Neutrophil (primary cell): ENCODE results near the gene ANKRD35.
"Not testable (repeated sequence)": the region's sequence is repeated elsewhere in the genome, so short reads cannot be mapped to it uniquely, and the experiment has no call there.

Experiments used
- H3K27ac ChIP-seq: fragments of 200-600 bp; sonication (generic); 2 replicates; pipeline ENCODE4 v1.5.1; 2016; ENCODE audit warnings: mild to moderate bottlenecking, moderate library complexity
- H3K27me3 ChIP-seq: fragments of 200-600 bp; sonication (generic); 2 replicates; pipeline ENCODE4 v1.6.0; 2016; ENCODE audit warnings: mild to moderate bottlenecking
- H3K36me3 ChIP-seq: fragments of 200-600 bp; sonication (generic); 2 replicates; pipeline ENCODE4 v1.5.1; 2017
- H3K4me1 ChIP-seq, 2 experiments: fragments of 200-600 bp in 1 of 2; sonication (generic) in 1 of 2; 1 replicate in 1 of 2; 2 replicates in 1 of 2; pipeline versions ENCODE4 v1.5.1 to v1.6.1; 2013 to 2016; ENCODE audit warnings: low read depth in 1 of 2, low read length in 1 of 2, mild to moderate bottlenecking in 1 of 2, moderate library complexity in 1 of 2; ENCODE audit not compliant: control insufficient read depth in 1 of 2, insufficient read depth in 1 of 2
- H3K4me3 ChIP-seq, 2 experiments: fragments of 200-600 bp in 1 of 2; sonication (generic) in 1 of 2; 1 replicate in 1 of 2; 2 replicates in 1 of 2; pipeline ENCODE4 v1.5.1; 2013 to 2016; ENCODE audit warnings: low read depth in 1 of 2, low read length in 1 of 2, mild to moderate bottlenecking in 1 of 2, moderate library complexity in 1 of 2
- H3K9me3 ChIP-seq: fragments of 200-600 bp; sonication (generic); 2 replicates; pipeline ENCODE4 v1.5.1; 2016
- TF ChIP-seq, protein P1 (sequence below): fragments of 200-600 bp; sonication (generic); IDR thresholded peaks from 2 replicates; pipeline ENCODE4 v1.5.1; 2016; ENCODE audit warnings: antibody characterized with exemption

ANKRD35 gene

DNA sequence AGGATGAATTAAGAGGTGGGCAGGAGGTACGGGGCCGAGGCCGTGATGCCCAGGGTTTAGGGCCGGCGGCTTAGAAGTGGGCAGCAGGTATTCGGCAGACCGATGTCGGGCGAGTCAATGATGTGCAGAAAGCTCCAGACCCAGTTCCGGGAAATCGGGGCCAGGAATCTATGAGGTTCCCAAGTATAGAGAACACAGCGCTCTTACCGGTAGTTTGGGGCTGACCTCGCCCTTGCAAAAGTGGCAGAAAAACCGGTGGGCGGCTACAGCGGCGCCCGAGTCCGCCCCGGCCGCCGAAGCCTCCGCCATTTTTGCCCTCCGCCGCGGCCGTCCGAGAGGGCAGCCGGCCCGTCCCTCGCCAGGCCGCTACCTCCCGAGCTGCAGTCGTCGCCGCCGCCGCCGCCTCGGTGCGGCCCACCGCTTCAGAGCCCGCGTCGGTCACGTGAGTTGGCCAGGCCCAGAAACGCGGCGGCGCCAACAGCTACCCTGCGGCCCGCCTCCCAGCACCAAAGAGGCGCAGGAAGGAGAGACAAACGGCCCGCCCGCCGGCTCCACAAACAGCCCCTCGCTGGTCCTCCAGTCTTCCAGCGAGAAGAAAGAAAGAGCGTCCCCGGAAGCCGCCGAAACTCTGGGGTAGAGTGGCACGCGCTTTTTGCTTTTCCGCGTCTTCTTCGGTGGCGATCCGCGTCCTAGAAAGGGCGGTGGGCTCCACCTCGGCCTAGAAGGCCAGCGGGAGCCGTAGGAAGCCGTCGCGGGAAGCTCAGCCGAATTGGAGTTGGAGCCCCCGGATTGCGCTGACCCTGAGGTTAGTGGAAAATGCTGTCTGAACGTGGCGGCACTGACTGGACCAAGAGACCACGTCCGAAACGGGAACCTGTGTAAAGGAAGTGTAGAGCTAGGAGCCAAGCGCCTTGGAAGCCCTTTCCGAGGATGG lies 61.8 kb downstream of the ANKRD35 start, which contains the start of the genes POLR3C and RNF115:
TSS of gene POLR3C (plus strand) at position 636 of the 934 bp plus-strand sequence. CDS start 1,577 bp downstream, outside the sequence.
TSS of gene RNF115 (minus strand) at position 531 of the 934 bp plus-strand sequence. CDS start at position 309, 222 bp downstream.
- H3K27me3 ChIP-seq = no peaks in the 10 kb centered on the region
- peak within 1 kb of the TSS; percentile 67 to 87 for H3K4me3 ChIP-seq
- peak within 1 kb of the TSS; percentile 86 for H3K27ac ChIP-seq
- H3K9me3 ChIP-seq = no peaks in the 10 kb centered on the region
- TF ChIP-seq, protein P1, sequence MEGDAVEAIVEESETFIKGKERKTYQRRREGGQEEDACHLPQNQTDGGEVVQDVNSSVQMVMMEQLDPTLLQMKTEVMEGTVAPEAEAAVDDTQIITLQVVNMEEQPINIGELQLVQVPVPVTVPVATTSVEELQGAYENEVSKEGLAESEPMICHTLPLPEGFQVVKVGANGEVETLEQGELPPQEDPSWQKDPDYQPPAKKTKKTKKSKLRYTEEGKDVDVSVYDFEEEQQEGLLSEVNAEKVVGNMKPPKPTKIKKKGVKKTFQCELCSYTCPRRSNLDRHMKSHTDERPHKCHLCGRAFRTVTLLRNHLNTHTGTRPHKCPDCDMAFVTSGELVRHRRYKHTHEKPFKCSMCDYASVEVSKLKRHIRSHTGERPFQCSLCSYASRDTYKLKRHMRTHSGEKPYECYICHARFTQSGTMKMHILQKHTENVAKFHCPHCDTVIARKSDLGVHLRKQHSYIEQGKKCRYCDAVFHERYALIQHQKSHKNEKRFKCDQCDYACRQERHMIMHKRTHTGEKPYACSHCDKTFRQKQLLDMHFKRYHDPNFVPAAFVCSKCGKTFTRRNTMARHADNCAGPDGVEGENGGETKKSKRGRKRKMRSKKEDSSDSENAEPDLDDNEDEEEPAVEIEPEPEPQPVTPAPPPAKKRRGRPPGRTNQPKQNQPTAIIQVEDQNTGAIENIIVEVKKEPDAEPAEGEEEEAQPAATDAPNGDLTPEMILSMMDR = peak; percentile 9
- H3K36me3 ChIP-seq = peaks cover 15% of the 10 kb centered on the region
- peaks cover 8 to 9% of the 10 kb centered on the region in 2 experiments for H3K4me1 ChIP-seq

DNA sequence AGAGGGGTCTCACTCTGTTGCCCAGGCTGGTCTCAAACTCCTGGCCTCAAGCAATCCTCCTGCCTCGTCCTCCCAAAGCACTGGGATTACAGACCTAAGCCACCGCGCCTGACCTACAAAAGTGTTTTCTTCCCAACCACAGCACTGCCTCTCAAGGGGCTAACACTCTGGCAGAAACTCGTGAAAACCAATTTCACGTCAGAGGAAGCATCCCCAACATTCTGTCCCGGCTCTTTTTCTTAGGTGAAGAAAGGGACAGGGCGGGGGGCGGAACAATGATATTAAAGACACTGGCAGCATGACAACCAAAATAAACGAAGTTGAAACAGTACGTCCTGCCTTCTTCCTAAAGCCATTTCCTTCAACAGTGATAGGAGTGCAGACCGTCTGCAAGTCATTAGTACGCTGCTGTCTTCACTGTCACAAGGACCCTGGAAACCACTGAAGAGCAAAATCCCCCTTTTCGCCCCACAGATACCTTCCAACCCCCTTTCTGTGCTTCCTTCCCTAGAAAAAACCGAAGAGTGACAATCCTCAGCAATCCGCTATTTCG lies 62.8 kb downstream of the ANKRD35 start:
- peaks cover 10% of the 10 kb centered on the region for H3K36me3 ChIP-seq
- H3K4me3 ChIP-seq, H3K27ac ChIP-seq, H3K9me3 ChIP-seq, H3K4me1 ChIP-seq, H3K27me3 ChIP-seq: not testable (repeated sequence)

- not testable (repeated sequence) for H3K4me3 ChIP-seq, H3K36me3 ChIP-seq, H3K9me3 ChIP-seq, H3K27me3 ChIP-seq, H3K27ac ChIP-seq, H3K4me1 ChIP-seq
Observed at GRCh38 chr1:145818095-145818494, 67.6 kb downstream of the ANKRD35 start.
